Duodenal mucosa (tissue), 2 donors: ENCODE data around the gene LRRFIP2.
A peak's percentile ranks its signal among the peaks of the same experiment; 100 is the strongest.
"Not testable (repeated sequence)": the region's sequence is repeated elsewhere in the genome, so short reads cannot be mapped to it uniquely, and the experiment has no call there.

Experiments
- H3K27ac ChIP-seq: one replicate; pipeline ENCODE4 v1.7.0; 2013; ENCODE audit warnings: low read depth, low read length
- H3K27me3 ChIP-seq, 2 donors: one replicate each; pipeline ENCODE4 v1.7.0; 2013; ENCODE audit warnings: low read length in 2 of 2, control low read depth in 1 of 2; ENCODE audit not compliant: insufficient read depth in 2 of 2, control insufficient read depth in 1 of 2
- H3K36me3 ChIP-seq, 2 donors: one replicate each; pipeline ENCODE4 v1.7.0; 2013; ENCODE audit warnings: low read length in 2 of 2, control low read depth in 1 of 2; ENCODE audit not compliant: insufficient read depth in 2 of 2, control insufficient read depth in 1 of 2
- H3K4me1 ChIP-seq, 2 donors: one replicate each; pipeline ENCODE4 v1.7.0; 2013; ENCODE audit warnings: low read length in 2 of 2, control low read depth in 1 of 2; ENCODE audit not compliant: insufficient read depth in 2 of 2, control insufficient read depth in 1 of 2
- H3K4me3 ChIP-seq, 2 donors: one replicate each; pipeline ENCODE4 v1.7.0; 2013; ENCODE audit warnings: low read length in 2 of 2, low read depth in 1 of 2
- H3K9ac ChIP-seq, 2 donors: one replicate each; pipeline ENCODE4 v1.7.0; 2013; ENCODE audit warnings: low read length in 2 of 2, low read depth in 1 of 2
- H3K9me3 ChIP-seq, 2 donors: one replicate each; pipeline ENCODE4 v1.7.0; 2013; ENCODE audit warnings: low read length in 2 of 2, control low read depth in 1 of 2; ENCODE audit not compliant: control insufficient read depth in 1 of 2

Gene LRRFIP2

GRCh38 chr3:37174532-37175126 lies at the start of gene LRRFIP2:
LRRFIP2 (minus strand) TSS chr3:37174582; CDS start chr3:37148983, 25,599 bp downstream.
- Histone ChIP-seq H3K4me1 (peaks cover 30 to 59% of the 10 kb centered on the region in 2 donors), H3K9me3 (no peaks in the 10 kb centered on the region), H3K27ac (peak within 1 kb of the TSS; percentile 97), H3K27me3 (no peaks in the 10 kb centered on the region), H3K9ac (peak within 1 kb of the TSS; percentile 94 to 95), H3K4me3 (peak within 1 kb of the TSS; percentile 77 to 91), H3K36me3 (peaks cover 0 to 2% of the 10 kb centered on the region in 2 donors)

GRCh38 chr3:37223576-37223975 lies 49.2 kb upstream of the LRRFIP2 start:
- no peaks in the 10 kb centered on the region for H3K36me3 ChIP-seq
- H3K27ac ChIP-seq: no peak overlapping the region
- peaks cover 15 to 22% of the 10 kb centered on the region in 2 donors for H3K4me1 ChIP-seq
- H3K9me3 ChIP-seq: no peaks in the 10 kb centered on the region
- no peaks in the 10 kb centered on the region for H3K27me3 ChIP-seq
- no peak overlapping the region for H3K4me3 ChIP-seq
- H3K9ac ChIP-seq: no peak overlapping the region

- H3K36me3 ChIP-seq: no peaks in the 10 kb centered on the region
- no peak overlapping the region for H3K4me3 ChIP-seq
- H3K9ac ChIP-seq: no peak overlapping the region
- no peaks in the 10 kb centered on the region for H3K9me3 ChIP-seq
- peaks cover 11 to 19% of the 10 kb centered on the region in 2 donors for H3K4me1 ChIP-seq
- H3K27ac ChIP-seq: no peak overlapping the region
- H3K27me3 ChIP-seq: no peaks in the 10 kb centered on the region
These were observed 48.8 kb upstream of the LRRFIP2 start for GRCh38 chr3:37223141-37223558.

- not testable (repeated sequence) for H3K36me3 ChIP-seq, H3K27ac ChIP-seq, H3K9me3 ChIP-seq, H3K9ac ChIP-seq, H3K4me3 ChIP-seq, H3K27me3 ChIP-seq
- peaks cover 6 to 15% of the 10 kb centered on the region in 2 donors for H3K4me1 ChIP-seq
These were observed 48.2 kb upstream of the LRRFIP2 start for GRCh38 chr3:37222542-37222941.

GRCh38 chr3:37221407-37221806 lies 47.0 kb upstream of the LRRFIP2 start:
- Histone ChIP-seq H3K36me3 (no peaks in the 10 kb centered on the region), H3K9ac (no peak overlapping the region), H3K4me1 (peaks cover 6 to 12% of the 10 kb centered on the region in 2 donors), H3K27me3 (no peaks in the 10 kb centered on the region), H3K4me3 (no peak overlapping the region), H3K9me3 (no peaks in the 10 kb centered on the region), H3K27ac (no peak overlapping the region)

- H3K9me3 ChIP-seq: no peaks in the 10 kb centered on the region
- peaks cover 6 to 10% of the 10 kb centered on the region in 2 donors for H3K4me1 ChIP-seq
- H3K9ac ChIP-seq: no peak overlapping the region
- H3K27me3 ChIP-seq: no peaks in the 10 kb centered on the region
- no peak overlapping the region for H3K4me3 ChIP-seq
- H3K36me3 ChIP-seq: no peaks in the 10 kb centered on the region
- no peak overlapping the region for H3K27ac ChIP-seq
These were observed 44.9 kb upstream of the LRRFIP2 start for GRCh38 chr3:37219266-37219665.

GRCh38 chr3:37218206-37218605 lies 43.8 kb upstream of the LRRFIP2 start:
- no peak overlapping the region for H3K9ac ChIP-seq
- H3K9me3 ChIP-seq: no peaks in the 10 kb centered on the region
- no peak overlapping the region for H3K4me3 ChIP-seq
- H3K4me1 ChIP-seq: peaks cover 4 to 5% of the 10 kb centered on the region in 2 donors
- H3K27me3 ChIP-seq: no peaks in the 10 kb centered on the region
- H3K36me3 ChIP-seq: no peaks in the 10 kb centered on the region
- no peak overlapping the region for H3K27ac ChIP-seq

GRCh38 chr3:37217098-37217849 lies 42.9 kb upstream of the LRRFIP2 start:
- no peaks in the 10 kb centered on the region for H3K9me3 ChIP-seq
- no peaks in the 10 kb centered on the region for H3K27me3 ChIP-seq
- H3K27ac ChIP-seq: no peak overlapping the region
- H3K4me1 ChIP-seq: no peaks in the 10 kb centered on the region
- H3K9ac ChIP-seq: no peak overlapping the region
- H3K4me3 ChIP-seq: no peak overlapping the region
- no peaks in the 10 kb centered on the region for H3K36me3 ChIP-seq

- H3K4me3 ChIP-seq: no peak overlapping the region
- H3K9ac ChIP-seq: no peak overlapping the region
- no peaks in the 10 kb centered on the region for H3K27me3 ChIP-seq
- no peaks in the 10 kb centered on the region for H3K36me3 ChIP-seq
- H3K9me3 ChIP-seq: no peaks in the 10 kb centered on the region
- no peak overlapping the region for H3K27ac ChIP-seq
- no peaks in the 10 kb centered on the region for H3K4me1 ChIP-seq
These were observed 42.3 kb upstream of the LRRFIP2 start for GRCh38 chr3:37216597-37217097.

GRCh38 chr3:37214076-37214475 lies 39.7 kb upstream of the LRRFIP2 start:
- no peaks in the 10 kb centered on the region for H3K36me3 ChIP-seq
- no peaks in the 10 kb centered on the region for H3K27me3 ChIP-seq
- H3K27ac ChIP-seq: no peak overlapping the region
- no peak overlapping the region for H3K9ac ChIP-seq
- no peaks in the 10 kb centered on the region for H3K4me1 ChIP-seq
- H3K9me3 ChIP-seq: no peaks in the 10 kb centered on the region
- no peak overlapping the region for H3K4me3 ChIP-seq
